CD4-positive, alpha-beta T cell treated with Interleukin-10 for 1 hour (primary cell): Measurements from ENCODE around the gene MS4A15.
"Not testable (repeated sequence)": the region's sequence is repeated elsewhere in the genome, so short reads cannot be mapped to it uniquely, and the experiment has no call there.

Experiments
- DNase-seq: peaks from one replicate; pipeline ENCODE4 v3.0.0-alpha.2; 2020

Gene MS4A15

GRCh38 chr11:60757231-60757800, 649 bp downstream of the MS4A15 start:
- DNase-seq = no peak

- not testable (repeated sequence) for DNase-seq
Observed at GRCh38 chr11:60758671-60759070, 2.0 kb downstream of the MS4A15 start.

DNA sequence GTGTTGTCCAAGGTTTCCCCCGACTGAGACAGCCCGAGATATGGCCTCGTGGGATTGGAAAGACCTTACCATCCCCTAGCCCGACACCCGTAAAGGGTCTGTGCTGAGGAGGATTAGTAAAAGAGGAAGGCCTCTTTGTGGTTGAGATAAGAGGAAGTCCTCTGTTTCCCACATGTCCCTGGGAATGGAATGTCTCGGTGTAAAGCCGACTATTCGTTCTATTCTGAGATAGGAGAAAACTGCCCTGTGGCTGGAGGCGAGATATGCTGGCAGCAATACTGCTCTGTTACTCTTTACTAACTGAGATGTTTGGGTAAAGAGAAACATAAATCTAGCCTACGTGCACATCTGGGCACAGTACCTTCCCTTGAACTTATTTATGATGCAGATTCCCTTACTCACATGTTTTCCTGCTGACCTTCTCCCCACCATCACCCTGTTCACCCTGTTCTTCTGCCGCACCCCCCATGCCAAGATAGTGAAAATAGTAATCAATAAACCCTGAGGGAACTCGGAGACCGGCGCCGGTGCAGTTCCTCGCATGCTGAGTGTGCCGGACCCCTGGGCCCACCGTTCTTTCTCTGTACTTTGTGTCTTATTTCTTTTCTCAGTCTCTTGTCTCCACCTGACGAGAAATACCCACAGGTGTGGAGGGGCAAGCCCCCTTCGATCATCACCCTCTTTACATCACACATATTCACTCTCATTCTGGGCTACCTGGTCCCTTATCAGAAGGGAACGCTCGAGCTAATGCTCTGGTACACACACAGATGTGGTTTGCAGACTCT, 3.0 kb downstream of the MS4A15 start:
- DNase-seq = not testable (repeated sequence)

GRCh38 chr11:60761436-60762190, 4.9 kb downstream of the MS4A15 start:
- DNase-seq = no peak

GRCh38 chr11:60762851-60763691, 6.4 kb downstream of the MS4A15 start:
- no peak for DNase-seq

DNA sequence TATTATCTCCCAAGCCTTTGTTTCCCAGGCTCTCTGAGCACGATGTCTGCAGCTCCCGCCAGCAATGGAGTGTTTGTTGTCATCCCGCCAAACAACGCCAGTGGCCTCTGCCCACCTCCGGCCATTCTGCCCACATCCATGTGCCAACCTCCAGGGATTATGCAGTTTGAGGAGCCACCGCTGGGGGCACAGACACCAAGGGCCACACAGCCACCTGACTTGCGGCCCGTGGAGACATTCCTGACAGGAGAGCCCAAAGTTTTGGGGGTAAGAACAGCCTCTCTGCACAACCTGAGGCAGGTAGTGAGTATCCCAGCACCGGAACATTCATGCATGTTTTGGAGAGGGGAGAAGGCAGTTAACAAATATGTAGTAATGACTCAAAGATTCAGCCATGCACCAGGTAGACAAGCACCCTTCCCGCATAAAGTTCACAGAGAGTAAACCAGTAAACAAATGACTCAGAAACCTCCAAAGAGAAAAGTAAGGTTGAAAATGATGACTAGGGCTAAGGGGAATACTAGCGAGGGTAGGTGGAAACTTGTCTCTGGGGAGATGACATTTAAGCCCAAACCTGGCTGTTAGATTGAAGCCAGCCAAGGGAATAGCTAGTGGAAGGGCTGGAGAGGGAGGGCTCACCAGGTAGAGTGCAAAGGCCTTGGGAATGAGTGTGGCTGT, 7.2 kb downstream of the MS4A15 start:
- no peak for DNase-seq

DNA sequence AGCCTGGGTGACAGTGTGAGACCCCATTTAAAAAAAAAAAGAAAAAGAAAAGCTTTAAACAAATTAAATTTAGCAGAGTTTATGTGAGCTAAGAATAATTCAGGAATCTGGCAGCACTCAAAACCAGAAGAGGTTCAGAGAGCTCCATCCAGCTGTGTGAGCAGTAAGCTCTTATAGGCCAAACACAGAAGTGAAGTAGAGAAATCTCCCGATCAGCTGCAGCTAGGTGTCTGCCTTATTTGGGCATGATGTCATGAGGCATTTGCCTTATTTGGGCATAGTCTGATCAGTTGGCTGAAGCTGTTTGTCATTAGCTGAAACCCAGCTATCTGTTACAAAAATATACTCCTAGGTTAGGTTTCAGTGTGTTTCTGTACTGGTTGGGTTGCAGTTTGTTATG, 8.2 kb downstream of the MS4A15 start:
- DNase-seq = no peak

GRCh38 chr11:60765355-60765754, 8.7 kb downstream of the MS4A15 start:
- no peak for DNase-seq

GRCh38 chr11:60766547-60766946, 9.9 kb downstream of the MS4A15 start:
- no peak for DNase-seq

GRCh38 chr11:60767388-60767811, 10.7 kb downstream of the MS4A15 start:
- no peak for DNase-seq

- DNase-seq = no peak
Observed at GRCh38 chr11:60768202-60768601, 11.5 kb downstream of the MS4A15 start.

DNA sequence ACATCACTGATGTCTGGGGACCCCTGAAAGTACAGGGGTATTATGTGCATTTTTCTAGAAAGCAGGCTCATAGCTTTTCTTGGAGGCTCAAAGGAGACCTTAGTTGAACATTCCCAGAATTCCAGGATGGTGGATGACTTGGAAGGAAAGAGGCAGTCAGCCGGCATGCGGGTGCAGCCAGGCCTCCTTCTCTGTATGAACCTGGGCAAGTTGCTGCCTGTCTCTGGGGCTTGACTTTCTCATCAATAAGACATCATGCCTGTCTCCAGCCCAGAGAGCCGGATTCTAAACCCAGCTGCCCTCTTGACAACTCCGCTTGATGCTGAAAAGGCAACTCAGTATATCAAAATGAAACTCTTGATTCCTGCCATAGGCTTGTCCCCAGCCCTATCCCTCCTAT, 12.6 kb downstream of the MS4A15 start:
- no peak for DNase-seq

DNA sequence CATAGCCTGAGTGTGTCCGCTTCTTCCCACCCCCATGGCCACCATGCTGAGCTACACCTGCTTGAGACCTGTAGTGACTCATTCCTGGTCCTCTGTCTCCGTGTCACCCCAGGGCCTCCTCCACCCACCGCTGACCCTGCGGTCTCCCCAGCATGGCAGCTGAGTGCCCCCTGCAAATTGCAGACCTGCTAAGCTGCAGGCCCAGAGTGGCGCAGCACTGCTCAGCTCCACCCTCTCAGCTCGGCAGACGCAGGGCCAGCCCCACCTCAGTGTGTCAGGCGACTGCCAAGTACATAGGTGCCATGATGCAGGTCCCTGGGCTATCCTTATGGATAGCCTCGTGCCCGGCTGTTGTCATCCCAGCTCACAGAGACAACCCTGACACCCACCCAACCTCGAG, 13.1 kb downstream of the MS4A15 start:
- DNase-seq = no peak

DNA sequence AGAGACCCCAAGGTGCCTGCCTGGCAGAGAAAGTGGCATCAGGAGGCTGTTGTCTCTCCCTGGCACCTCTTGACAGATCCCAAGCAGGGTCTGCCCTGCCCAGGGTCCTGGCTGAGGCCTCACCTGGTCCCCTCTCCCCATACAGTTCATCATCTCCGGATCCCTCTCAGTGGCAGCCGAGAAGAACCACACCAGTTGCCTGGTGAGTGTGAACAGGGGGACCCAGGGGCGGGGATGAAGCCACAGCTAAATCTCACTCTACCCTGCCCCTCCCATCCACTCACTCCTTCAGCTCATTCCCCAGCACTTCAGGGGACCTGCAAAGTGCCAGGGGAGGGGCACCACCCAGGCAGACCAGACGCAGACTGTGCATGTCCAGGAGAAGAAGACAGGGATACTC, 14.5 kb downstream of the MS4A15 start:
- no peak for DNase-seq

GRCh38 chr11:60771879-60772525, 15.3 kb downstream of the MS4A15 start:
- DNase-seq = no peak

- no peak for DNase-seq
Observed at GRCh38 chr11:60772666-60773065, 16.0 kb downstream of the MS4A15 start.

DNA sequence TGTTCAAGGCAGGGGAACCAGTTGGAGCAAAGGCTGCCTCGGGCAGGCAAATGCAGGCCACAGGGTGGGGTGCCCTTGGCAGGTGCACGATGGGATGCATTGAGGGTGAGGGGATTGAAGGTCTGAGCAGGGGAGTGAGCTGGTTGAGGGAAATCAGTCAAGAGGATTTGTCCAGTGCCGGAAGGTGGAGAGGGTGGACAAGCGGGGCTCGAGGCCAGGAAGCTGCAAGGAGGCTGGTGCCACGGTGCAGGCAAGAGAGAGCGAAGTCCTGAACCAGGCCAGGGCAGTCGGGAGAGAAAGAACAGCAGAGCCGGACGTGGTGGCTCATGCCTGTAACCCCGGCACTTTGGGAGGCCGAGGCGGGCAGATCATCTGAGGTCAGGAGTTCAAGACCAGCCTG, 18.1 kb downstream of the MS4A15 start:
- DNase-seq = no peak

GRCh38 chr11:60775420-60775961, 18.8 kb downstream of the MS4A15 start:
- DNase-seq = peak; percentile 81

DNA sequence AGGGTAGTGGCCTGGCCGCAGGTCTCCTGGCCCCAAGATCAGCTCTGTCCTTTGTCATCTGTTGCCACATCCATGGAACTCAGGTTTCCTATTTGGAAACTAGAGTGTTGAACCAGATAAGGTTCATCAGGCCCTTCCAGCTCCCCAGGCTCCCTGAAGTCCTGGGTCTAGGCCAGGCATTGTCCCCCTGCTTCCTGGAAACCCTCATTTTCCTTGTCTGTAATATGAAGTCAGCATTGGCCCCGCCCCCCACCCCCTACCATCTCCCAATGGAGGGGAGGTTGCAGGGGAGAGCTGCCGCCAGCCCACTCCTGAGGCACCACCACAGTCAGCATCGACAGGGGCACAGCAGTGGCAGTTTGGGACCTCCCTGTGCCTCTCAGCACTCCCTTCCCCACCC, 19.5 kb downstream of the MS4A15 start:
- DNase-seq = no peak

GRCh38 chr11:60777106-60777505, 20.4 kb downstream of the MS4A15 start:
- no peak for DNase-seq

GRCh38 chr11:60777572-60777971, 20.9 kb downstream of the MS4A15 start:
- no peak for DNase-seq

DNA sequence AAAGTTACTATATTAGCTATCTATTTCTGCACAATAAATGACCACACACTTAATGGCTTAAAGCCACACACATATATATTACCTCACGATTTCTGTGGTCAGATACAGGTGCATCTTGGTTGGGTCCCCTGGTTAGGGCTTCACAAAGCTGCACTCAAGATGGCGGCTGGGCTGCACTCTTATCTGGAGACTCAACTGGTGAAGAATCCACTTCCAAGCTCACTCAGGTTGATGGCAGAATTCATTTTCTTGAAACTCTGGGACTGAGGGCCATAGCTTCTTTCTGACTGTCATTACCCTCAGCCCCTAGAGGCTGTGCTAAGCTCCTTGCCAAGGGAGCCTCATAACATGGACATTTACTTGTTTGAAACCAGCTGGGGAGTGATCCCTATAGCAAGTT, 23.4 kb downstream of the MS4A15 start:
- DNase-seq = no peak
